HCT116 (cell line): ENCODE data around the gene NDST3. TPM values are rescaled to one million over a fixed set of nuclear protein-coding genes. Genes with fewer than 3 reads are reported as not detected.

Source experiments
- ATAC-seq: fragments of 200-7000 bp; cut with Tn5 transposase; 2 replicates; pipeline ENCODE4 v1.9.1; 2020; ENCODE audit warnings: mild to moderate bottlenecking, moderate library complexity
- BruUV-seq: library from RNA; stranded (reverse); fragments of 400-500 nt; replicated peaks from 2 replicates; lab custom pipeline; 2021; lab: Mats Ljungman, UMichigan
- CTCF ChIA-PET: fragments of 300-600 bp; sonication (Branson Sonifier 250); formaldehyde crosslinking; loops from one replicate; lab custom pipeline; 2021; ENCODE audit warnings: antibody characterized with exemption; lab: Charles Lee
- POLR2A ChIA-PET: fragments of 300-600, 350-600 bp; sonication (Branson Sonifier 250); formaldehyde crosslinking; loops from one replicate; lab custom pipeline; 2021; ENCODE audit warnings: antibody characterized with exemption; lab: Charles Lee
- RAD21 ChIA-PET, 2 experiments: fragments of 300-600 bp; sonication (Branson Sonifier 250); formaldehyde crosslinking; loops; one replicate each; lab custom pipeline; 2023; ENCODE audit warnings: low total read pairs in 2 of 2; ENCODE audit not compliant: uncharacterized antibody in 2 of 2, unreplicated experiment in 2 of 2, low non-redundant PET in 1 of 2; lab: Charles Lee
- DNase-seq: peaks from one replicate; pipeline ENCODE4 v3.0.0-alpha.2; 2010; ENCODE audit warnings: low read depth, low spot score
- H2AFZ ChIP-seq: fragments of 200-600 bp; shearing (Covaris generic), sonication (generic); 2 replicates; pipeline ENCODE4 v1.6.1; 2017; ENCODE audit warnings: low read depth, mixed run types, mixed read lengths, antibody characterized with exemption, low read length; ENCODE audit not compliant: poor library complexity, severe bottlenecking
- H3K27ac ChIP-seq: 2 replicates; pipeline ENCODE4 v1.5.1; 2012; ENCODE audit warnings: low read depth, low read length
- H3K27me3 ChIP-seq: fragments of 200-600 bp; sonication (generic); 2 replicates; pipeline ENCODE4 v1.6.1; 2016; ENCODE audit warnings: mixed run types, low read length, mixed read lengths; ENCODE audit not compliant: insufficient read depth
- H3K36me3 ChIP-seq, 2 experiments: fragments of 200-500 bp in 1 of 2; fragments of 200-600 bp in 1 of 2; sonication (Bioruptor generic) in 1 of 2; sonication (generic) in 1 of 2; 2 replicates each; pipeline versions ENCODE4 v1.5.1 to v1.6.1; 2014 to 2016; ENCODE audit warnings: low read length in 2 of 2, inconsistent platforms in 1 of 2, mixed read lengths in 1 of 2, mixed run types in 1 of 2; ENCODE audit not compliant: insufficient read depth in 2 of 2, control insufficient read depth in 1 of 2
- H3K4me1 ChIP-seq, 2 experiments: fragments of 200-600 bp in 1 of 2; sonication (generic) in 1 of 2; 2 replicates each; pipeline versions ENCODE4 v1.5.1 to v1.6.1; 2012 to 2017; ENCODE audit warnings: low read length in 2 of 2, inconsistent platforms in 1 of 2, mild to moderate bottlenecking in 1 of 2, mixed read lengths in 1 of 2, mixed run types in 1 of 2, moderate library complexity in 1 of 2; ENCODE audit not compliant: insufficient read depth in 2 of 2, control insufficient read depth in 1 of 2
- H3K4me2 ChIP-seq: fragments of 200-600 bp; sonication (generic); 2 replicates; pipeline ENCODE4 v1.6.1; 2017; ENCODE audit warnings: mixed run types, low read length, mixed read lengths
- H3K4me3 ChIP-seq, 2 experiments: fragments of 200-600 bp in 1 of 2; sonication (generic) in 1 of 2; replicated peaks in 1 of 2; 2 replicates each; pipeline ENCODE4 v1.5.1; 2011 to 2016; ENCODE audit warnings: low read length in 2 of 2, control low read depth in 1 of 2, low read depth in 1 of 2, mild to moderate bottlenecking in 1 of 2, mixed read lengths in 1 of 2, mixed run types in 1 of 2
- H3K79me2 ChIP-seq: fragments of 200-600 bp; sonication (generic); 2 replicates; pipeline ENCODE4 v1.6.1; 2017; ENCODE audit warnings: mild to moderate bottlenecking, mixed run types, low read length, moderate library complexity, mixed read lengths; ENCODE audit not compliant: insufficient read depth
- H3K9ac ChIP-seq: fragments of 200-600 bp; sonication (generic); 2 replicates; pipeline ENCODE4 v1.6.1; 2016; ENCODE audit warnings: low read length, mixed read lengths
- H3K9me2 ChIP-seq: fragments of 200-600 bp; sonication (generic), shearing (Covaris generic); 2 replicates; pipeline ENCODE4 v1.6.1; 2017; ENCODE audit warnings: mixed run types, mild to moderate bottlenecking, moderate library complexity; ENCODE audit not compliant: insufficient read depth
- H3K9me3 ChIP-seq, 2 experiments: fragments of 200-500 bp in 1 of 2; fragments of 200-600 bp in 1 of 2; sonication (Bioruptor generic) in 1 of 2; sonication (generic) in 1 of 2; 2 replicates each; pipeline ENCODE4 v1.6.1; 2014 to 2017; ENCODE audit warnings: low read length in 2 of 2, mixed read lengths in 2 of 2, inconsistent platforms in 1 of 2, low read depth in 1 of 2, mild to moderate bottlenecking in 1 of 2, mixed run types in 1 of 2, moderate library complexity in 1 of 2; ENCODE audit not compliant: control insufficient read depth in 1 of 2, insufficient read depth in 1 of 2
- H4K20me1 ChIP-seq: fragments of 200-600 bp; sonication (generic), shearing (Covaris generic); 2 replicates; pipeline ENCODE4 v1.6.1; 2017; ENCODE audit warnings: mixed run types, mild to moderate bottlenecking, moderate library complexity; ENCODE audit not compliant: insufficient read depth
- CBX3 ChIP-seq: IDR thresholded peaks from 2 replicates; pipeline ENCODE4 v1.6.1; 2012; ENCODE audit warnings: low read depth
- ELF1 ChIP-seq: IDR thresholded peaks from 2 replicates; pipeline ENCODE4 v1.6.1; 2012; ENCODE audit warnings: low read depth, borderline replicate concordance
- EZH2 ChIP-seq: fragments of 200-600 bp; sonication (generic); IDR thresholded peaks from 2 replicates; pipeline ENCODE4 v1.6.1; 2017; ENCODE audit warnings: antibody characterized with exemption, mixed run types
- EZH2phosphoT487 ChIP-seq: fragments of 200-600 bp; IDR thresholded peaks from 2 replicates; pipeline ENCODE4 v1.6.1; 2018; ENCODE audit warnings: antibody characterized with exemption, borderline replicate concordance
- FOSL1 ChIP-seq: IDR thresholded peaks from 2 replicates; pipeline ENCODE4 v1.6.1; 2012; ENCODE audit warnings: low read depth
- POLR2A ChIP-seq: IDR thresholded peaks from 2 replicates; pipeline ENCODE4 v1.7.0; 2011; ENCODE audit warnings: borderline replicate concordance; ENCODE audit not compliant: insufficient read depth, insufficient read length; ENCODE audit errors: extremely low read depth
- POLR2AphosphoS5 ChIP-seq: IDR thresholded peaks from 2 replicates; pipeline ENCODE4 v1.6.1; 2011; ENCODE audit warnings: mild to moderate bottlenecking, low read depth, low read length, moderate library complexity
- RAD21 ChIP-seq: IDR thresholded peaks from 2 replicates; pipeline ENCODE4 v1.6.1; 2012; ENCODE audit warnings: low read depth, mild to moderate bottlenecking
- SIN3A ChIP-seq: IDR thresholded peaks from 2 replicates; pipeline ENCODE4 v1.6.1; 2012; ENCODE audit warnings: low read depth
- SP1 ChIP-seq: IDR thresholded peaks from 2 replicates; pipeline ENCODE4 v1.6.1; 2012; ENCODE audit warnings: low read depth
- SRF ChIP-seq: IDR thresholded peaks from 2 replicates; pipeline ENCODE4 v1.6.1; 2012; ENCODE audit warnings: low read depth
- ZNF274 ChIP-seq: fragments of 200-500 bp; sonication (Bioruptor generic); IDR thresholded peaks from 2 replicates; pipeline ENCODE4 v1.6.1; 2014; ENCODE audit warnings: mild to moderate bottlenecking, low read depth, low read length, inconsistent platforms
- intact Hi-C: fragments of 100-400 bp; cut with micrococcal nuclease; formaldehyde crosslinking; loops from 2 replicates; pipeline ENCODE4 v1.10.0; 2022
- total RNA-seq: library from RNA; stranded (reverse); gene quantifications from one replicate; pipeline ENCODE4 v1.2.1, GENCODE V29; 2021; ENCODE audit not compliant: unreplicated experiment
- TF ChIP-seq, protein P1 (sequence below), 3 experiments: fragments of 200-600 bp in 1 of 3; sonication (generic) in 1 of 3; IDR thresholded peaks in 2 of 3; conservative IDR thresholded peaks in 1 of 3; 2 replicates each; pipeline ENCODE4 v1.5.1; 2012 to 2017; ENCODE audit warnings: low read depth in 2 of 3, low read length in 2 of 3, antibody characterized with exemption in 1 of 3, borderline replicate concordance in 1 of 3, control low read depth in 1 of 3, mild to moderate bottlenecking in 1 of 3, mixed read lengths in 1 of 3, mixed run types in 1 of 3, moderate library complexity in 1 of 3; ENCODE audit not compliant: insufficient read depth in 1 of 3

NDST3 gene
- total RNA-seq, 1 experiment from 2014 or later, result not detected

- no peaks in the 10 kb centered on the region for H3K9me2 ChIP-seq
- no peaks in the 10 kb centered on the region; a peak in 1 of 4 replicates for H3K9me3 ChIP-seq
- no TSS peak for BruUV-seq
- no peak for TF ChIP-seq ZNF274
- TF ChIP-seq, protein P1, sequence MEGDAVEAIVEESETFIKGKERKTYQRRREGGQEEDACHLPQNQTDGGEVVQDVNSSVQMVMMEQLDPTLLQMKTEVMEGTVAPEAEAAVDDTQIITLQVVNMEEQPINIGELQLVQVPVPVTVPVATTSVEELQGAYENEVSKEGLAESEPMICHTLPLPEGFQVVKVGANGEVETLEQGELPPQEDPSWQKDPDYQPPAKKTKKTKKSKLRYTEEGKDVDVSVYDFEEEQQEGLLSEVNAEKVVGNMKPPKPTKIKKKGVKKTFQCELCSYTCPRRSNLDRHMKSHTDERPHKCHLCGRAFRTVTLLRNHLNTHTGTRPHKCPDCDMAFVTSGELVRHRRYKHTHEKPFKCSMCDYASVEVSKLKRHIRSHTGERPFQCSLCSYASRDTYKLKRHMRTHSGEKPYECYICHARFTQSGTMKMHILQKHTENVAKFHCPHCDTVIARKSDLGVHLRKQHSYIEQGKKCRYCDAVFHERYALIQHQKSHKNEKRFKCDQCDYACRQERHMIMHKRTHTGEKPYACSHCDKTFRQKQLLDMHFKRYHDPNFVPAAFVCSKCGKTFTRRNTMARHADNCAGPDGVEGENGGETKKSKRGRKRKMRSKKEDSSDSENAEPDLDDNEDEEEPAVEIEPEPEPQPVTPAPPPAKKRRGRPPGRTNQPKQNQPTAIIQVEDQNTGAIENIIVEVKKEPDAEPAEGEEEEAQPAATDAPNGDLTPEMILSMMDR (IDR thresholded peaks at IDR 0.05 in 2 of 3, conservative IDR thresholded peaks at IDR 0.05 in 1 of 3; ENCODE audit: borderline replicate concordance in 1 of 3, insufficient read depth in 1 of 3, low read depth in 2 of 3, low read length in 2 of 3), result no peak
- TF ChIP-seq RAD21, result no peak
- no peak for TF ChIP-seq SP1
- no peak for TF ChIP-seq SRF
- TF ChIP-seq POLR2A, result no peak
- TF ChIP-seq EZH2, result no peak
- TF ChIP-seq POLR2AphosphoS5, result no peak
- TF ChIP-seq CBX3, result no peak
- no peak for TF ChIP-seq SIN3A
- TF ChIP-seq EZH2phosphoT487, result no peak
- no peak for TF ChIP-seq ELF1
- no peak for TF ChIP-seq FOSL1
- H4K20me1 ChIP-seq, result no peaks in the 10 kb centered on the region
- no peak overlapping the region for H3K27ac ChIP-seq
- DNase-seq (no peak), ATAC-seq (no peak)
- POLR2A ChIA-PET, result no interaction called here
- CTCF ChIA-PET, result no interaction called here
- no peak overlapping the region for H2AFZ ChIP-seq
- no peaks in the 10 kb centered on the region for H3K27me3 ChIP-seq
- no peaks in the 10 kb centered on the region for H3K36me3 ChIP-seq
- H3K79me2 ChIP-seq, result no peaks in the 10 kb centered on the region
- H3K4me3 ChIP-seq, result no peak overlapping the region
- no peak overlapping the region for H3K4me2 ChIP-seq
- H3K9ac ChIP-seq, result no peak overlapping the region
- intact Hi-C loops, result no loop called here
- H3K4me1 ChIP-seq, result no peaks in the 10 kb centered on the region
- RAD21 ChIA-PET, result no interaction called here
These were observed 37.4 kb upstream of the NDST3 start for GRCh38 chr4:117996891-117997290.
